ENCODE results near the gene TMCO1. TPM values are rescaled to one million over a fixed set of nuclear protein-coding genes. Genes with fewer than 3 reads are reported as not detected.
A peak's percentile ranks its signal among the peaks of the same experiment; 100 is the strongest.

Gene TMCO1
- total and polyA plus RNA-seq, 2 of the 13 experiments (the other 11 are each of a cell fraction or from before 2014, with no cell fraction given): 106 to 119 TPM

- TF ChIP-seq PREB (CRISPR knock-in tag; IDR thresholded peaks at IDR 0.05) (peak; percentile 63; the same call in 1 of the 2 replicates), MXD1 (CRISPR knock-in tag; IDR thresholded peaks at IDR 0.05) (no peak; the same call in 1 of the 2 replicates), CREB3 (CRISPR knock-in tag; IDR thresholded peaks at IDR 0.05) (0 out of 2 replicates have a peak, but pooled peaks have one; percentile 91), TEAD2 (CRISPR knock-in tag; IDR thresholded peaks at IDR 0.05) (0 out of 2 replicates have a peak, but pooled peaks have one; percentile 20), MLLT10 (CRISPR knock-in tag; IDR thresholded peaks at IDR 0.05) (no peak), ZMAT3 (CRISPR knock-in tag; conservative IDR thresholded peaks at IDR 0.05) (peak; percentile 92; the same call in 1 of the 2 replicates), MLX (CRISPR knock-in tag; IDR thresholded peaks at IDR 0.05) (no peak), ZNF451 (CRISPR knock-in tag; IDR thresholded peaks at IDR 0.05) (no peak), NR2F2 (IDR thresholded peaks at IDR 0.05; ENCODE audit: borderline replicate concordance, low read depth) (no peak), SMYD3 (CRISPR knock-in tag; IDR thresholded peaks at IDR 0.05) (no peak), NR2F1 (CRISPR knock-in tag; IDR thresholded peaks at IDR 0.05) (no peak), CCDC6 (CRISPR knock-in tag; IDR thresholded peaks at IDR 0.05) (peak; percentile 49; the same call in 1 of the 2 replicates), ZFP90 (CRISPR knock-in tag; IDR thresholded peaks at IDR 0.05; ENCODE audit: borderline replicate concordance) (peak; percentile 89; the same call in 1 of the 2 replicates), ZNF598 (CRISPR knock-in tag; IDR thresholded peaks at IDR 0.05; ENCODE audit: borderline replicate concordance) (peak; percentile 77; the same call in 1 of the 2 replicates), RNF2 (conservative IDR thresholded peaks at IDR 0.05; ENCODE audit: low read depth) (0 out of 2 replicates have a peak, but pooled peaks have one; percentile 17), ATF2 (CRISPR knock-in tag; IDR thresholded peaks at IDR 0.05) (peak; percentile 63; the same call in 1 of the 2 replicates), TBX3 (IDR thresholded peaks at IDR 0.05; ENCODE audit: borderline replicate concordance) (no peak), ZBTB44 (CRISPR knock-in tag; IDR thresholded peaks at IDR 0.05) (no peak), POLR2A (IDR thresholded peaks at IDR 0.05; ENCODE audit: insufficient read depth in 1 of 2, low read depth in 2 of 2, low read length in 2 of 2) (peak; percentile 83 to 88), JDP2 (CRISPR knock-in tag; IDR thresholded peaks at IDR 0.05; ENCODE audit: borderline replicate concordance) (no peak), ZNF550 (CRISPR knock-in tag; IDR thresholded peaks at IDR 0.05; ENCODE audit: borderline replicate concordance) (no peak), SIX4 (CRISPR knock-in tag; IDR thresholded peaks at IDR 0.05) (no peak)
Observed at GRCh38 chr1:165768513-165769394, at the start of gene TMCO1 (continued).

Measured in HepG2 (cell line).